NT2/D1 (cell line): ENCODE results near the gene PTPRN2.

ENCODE experiments used
- YY1 ChIP-seq: IDR thresholded peaks from 2 replicates; pipeline ENCODE4 v1.6.1; 2011; ENCODE audit not compliant: insufficient read length, insufficient read depth
- ZNF274 ChIP-seq: IDR thresholded peaks from 2 replicates; pipeline ENCODE4 v1.6.1; 2011; ENCODE audit warnings: mild to moderate bottlenecking, low read depth, low read length

DNA sequence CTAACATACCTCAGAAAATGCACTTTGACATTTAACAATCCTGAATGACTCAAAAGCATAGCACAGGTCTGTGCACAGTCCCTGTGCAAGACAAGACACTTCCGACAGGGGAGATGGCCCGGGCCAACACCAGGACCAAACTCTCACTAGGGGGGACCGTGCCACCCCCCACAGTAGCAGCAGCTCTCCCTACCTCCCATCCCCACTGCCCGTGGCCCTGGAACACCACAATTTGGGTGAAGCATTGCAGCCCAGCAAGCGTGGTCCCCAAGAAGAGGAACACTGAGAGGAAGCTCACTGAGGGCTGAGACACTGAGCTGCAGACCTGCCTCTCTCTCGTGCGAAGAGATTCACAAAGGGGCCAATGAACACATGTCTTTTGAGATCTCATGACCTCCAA is 26.0 kb downstream of the PTPRN2 start:
- no peak for TF ChIP-seq YY1
- TF ChIP-seq ZNF274: no peak
